Hepatocyte (in vitro differentiated cells): ENCODE results near the gene KIF1B. TPM values are rescaled to one million over a fixed set of nuclear protein-coding genes. Genes with fewer than 3 reads are reported as not detected.

Source experiments
- DNase-seq: peaks from one replicate; pipeline ENCODE4 v3.0.0-alpha.2; 2016; ENCODE audit warnings: low spot score
- H2AFZ ChIP-seq: fragments of 200-600 bp; sonication (generic); 2 replicates; pipeline ENCODE4 v1.6.0; 2016; ENCODE audit warnings: antibody characterized with exemption, mild to moderate bottlenecking
- H3K27ac ChIP-seq: fragments of 200-600 bp; sonication (generic); 2 replicates; pipeline ENCODE4 v1.5.1; 2016; ENCODE audit warnings: mild to moderate bottlenecking
- H3K27me3 ChIP-seq: fragments of 200-600 bp; sonication (generic); 2 replicates; pipeline ENCODE4 v1.6.1; 2016
- H3K36me3 ChIP-seq: fragments of 200-600 bp; sonication (generic); replicated peaks from 2 replicates; pipeline ENCODE4 v1.5.1; 2016; ENCODE audit warnings: low read depth; ENCODE audit not compliant: insufficient read depth
- H3K4me1 ChIP-seq: fragments of 200-600 bp; sonication (generic); 2 replicates; pipeline ENCODE4 v1.5.1; 2016; ENCODE audit warnings: mild to moderate bottlenecking, moderate library complexity; ENCODE audit not compliant: insufficient read depth
- H3K4me2 ChIP-seq: fragments of 200-600 bp; sonication (generic); 2 replicates; pipeline ENCODE4 v1.6.0; 2016
- H3K4me3 ChIP-seq: fragments of 200-600 bp; sonication (generic); 2 replicates; pipeline ENCODE4 v1.5.1; 2016; ENCODE audit warnings: mild to moderate bottlenecking
- H3K79me2 ChIP-seq: fragments of 200-600 bp; sonication (generic); 2 replicates; pipeline ENCODE4 v1.6.0; 2017; ENCODE audit warnings: mild to moderate bottlenecking
- H3K9me2 ChIP-seq: fragments of 200-600 bp; sonication (generic); replicated peaks from 2 replicates; pipeline ENCODE4 v1.6.0; 2017; ENCODE audit warnings: mild to moderate bottlenecking; ENCODE audit not compliant: insufficient read depth
- H3K9me3 ChIP-seq: fragments of 200-600 bp; sonication (generic); 2 replicates; pipeline ENCODE4 v1.5.1; 2016; ENCODE audit warnings: low read depth, mild to moderate bottlenecking
- H4K20me1 ChIP-seq: fragments of 200-600 bp; sonication (generic); 2 replicates; pipeline ENCODE4 v1.6.0; 2016; ENCODE audit warnings: mild to moderate bottlenecking; ENCODE audit not compliant: insufficient read depth, poor library complexity, severe bottlenecking
- CTCF ChIP-seq: fragments of 200-600 bp; sonication (generic); IDR thresholded peaks from 2 replicates; pipeline ENCODE4 v1.5.1; 2016; ENCODE audit warnings: antibody characterized with exemption, mild to moderate bottlenecking; ENCODE audit not compliant: poor library complexity
- EZH2 ChIP-seq: fragments of 200-600 bp; sonication (generic); IDR thresholded peaks from 2 replicates; pipeline ENCODE4 v1.6.1; 2016; ENCODE audit warnings: antibody characterized with exemption, mild to moderate bottlenecking, borderline replicate concordance
- EZH2phosphoT487 ChIP-seq: fragments of 200-600 bp; sonication (generic); IDR thresholded peaks from one replicate; pipeline ENCODE4 v1.6.1; 2018; ENCODE audit warnings: antibody characterized with exemption, mild to moderate bottlenecking, low read depth, moderate library complexity; ENCODE audit not compliant: unreplicated experiment, severe bottlenecking
- WGBS: methylation state at CpG from one replicate; pipeline ENCODE4 v1.1.6; 2016; ENCODE audit warnings: low lambda C conversion rate; ENCODE audit errors: missing lambda C conversion rate; 5-methylcytosine and 5-hydroxymethylcytosine counted together
- polyA plus RNA-seq: library from polyadenylated mRNA; unstranded; fragments of >200 nt; fragmentation: Nextera tagmentation; extraction: Ambion mirVana; gene quantifications from 2 replicates; pipeline ENCODE4 v1.2.1, GENCODE V29; 2016
- total RNA-seq: library from RNA; depleted of rRNA; stranded (reverse); fragments of >200 nt; gene quantifications from 2 replicates; pipeline ENCODE4 v1.2.3, GENCODE V29; 2014

Gene KIF1B
- total and polyA plus RNA-seq, 2 experiments from 2014 or later = 14.6 to 37.0 TPM

GRCh38 chr1:10324627-10325026 is 114.3 kb downstream of the KIF1B start:
- H3K4me2 ChIP-seq = no peak overlapping the region
- no peak for TF ChIP-seq CTCF
- TF ChIP-seq EZH2 = no peak
- 98% methylated on average over 6 of the region's 6 CpGs for WGBS
- DNase-seq = no peak
- H3K36me3 ChIP-seq = no peaks in the 10 kb centered on the region
- H4K20me1 ChIP-seq = no peaks in the 10 kb centered on the region
- no peaks in the 10 kb centered on the region for H3K9me3 ChIP-seq
- no peaks in the 10 kb centered on the region for H3K9me2 ChIP-seq
- H3K79me2 ChIP-seq = no peaks in the 10 kb centered on the region
- no peaks in the 10 kb centered on the region for H3K4me1 ChIP-seq
- H2AFZ ChIP-seq = no peak overlapping the region
- no peaks in the 10 kb centered on the region for H3K27me3 ChIP-seq
- H3K4me3 ChIP-seq = no peak overlapping the region
- no peak overlapping the region for H3K27ac ChIP-seq

GRCh38 chr1:10325521-10325920 is 115.2 kb downstream of the KIF1B start:
- DNase-seq = no peak
- Histone ChIP-seq H3K27ac (no peak overlapping the region), H3K4me1 (no peaks in the 10 kb centered on the region), H3K4me3 (no peak overlapping the region), H3K27me3 (no peaks in the 10 kb centered on the region), H4K20me1 (no peaks in the 10 kb centered on the region), H3K4me2 (no peak overlapping the region), H3K9me3 (no peaks in the 10 kb centered on the region), H3K36me3 (no peaks in the 10 kb centered on the region), H3K79me2 (no peaks in the 10 kb centered on the region), H3K9me2 (no peaks in the 10 kb centered on the region), H2AFZ (no peak overlapping the region)
- TF ChIP-seq CTCF = no peak
- TF ChIP-seq EZH2phosphoT487 = no peak
- TF ChIP-seq EZH2 = no peak
- WGBS = 77% methylated on average over 3 of the region's 3 CpGs

GRCh38 chr1:10326251-10326650 is 115.9 kb downstream of the KIF1B start:
- no peaks in the 10 kb centered on the region for H3K36me3 ChIP-seq
- WGBS = 97% methylated on average over 11 of the region's 11 CpGs

More at GRCh38 chr1:10326251-10326650, 115.9 kb downstream of the KIF1B start:
- Histone ChIP-seq H3K4me1 (no peaks in the 10 kb centered on the region), H3K4me3 (no peak overlapping the region), H3K27me3 (no peaks in the 10 kb centered on the region), H4K20me1 (no peaks in the 10 kb centered on the region), H3K79me2 (no peaks in the 10 kb centered on the region), H3K9me2 (no peaks in the 10 kb centered on the region), H3K9me3 (no peaks in the 10 kb centered on the region), H3K4me2 (no peak overlapping the region), H2AFZ (no peak overlapping the region), H3K27ac (no peak overlapping the region)
- DNase-seq = no peak
- no peak for TF ChIP-seq EZH2
- TF ChIP-seq EZH2phosphoT487 = no peak
- no peak for TF ChIP-seq CTCF
